KOPT-K1 (cell line): ENCODE results near the gene ELAVL2.

Experiments
- H3K27ac ChIP-seq: fragments of 200-600 bp; sonication (generic); 2 replicates; pipeline ENCODE4 v1.5.1; 2016; ENCODE audit warnings: antibody characterized with exemption, mild to moderate bottlenecking, low read depth, low read length; ENCODE audit not compliant: poor library complexity, severe bottlenecking
- H3K36me3 ChIP-seq: fragments of 200-600 bp; sonication (generic); 2 replicates; pipeline ENCODE4 v1.5.1; 2017; ENCODE audit warnings: antibody characterized with exemption, mild to moderate bottlenecking, low read length, moderate library complexity; ENCODE audit not compliant: insufficient read depth
- H3K9me3 ChIP-seq: fragments of 200-600 bp; sonication (generic); 2 replicates; pipeline ENCODE4 v1.5.1; 2017; ENCODE audit warnings: antibody characterized with exemption, low read length, mild to moderate bottlenecking; ENCODE audit not compliant: insufficient read depth, poor library complexity, severe bottlenecking

Gene ELAVL2

GRCh38 chr9:23798325-23798724 is 27.7 kb downstream of the ELAVL2 start:
- Histone ChIP-seq H3K27ac (no peak overlapping the region), H3K9me3 (no peaks in the 10 kb centered on the region), H3K36me3 (no peaks in the 10 kb centered on the region)

GRCh38 chr9:23796209-23796608 is 29.8 kb downstream of the ELAVL2 start:
- Histone ChIP-seq H3K27ac (no peak overlapping the region), H3K9me3 (no peaks in the 10 kb centered on the region), H3K36me3 (no peaks in the 10 kb centered on the region)

- Histone ChIP-seq H3K36me3 (no peaks in the 10 kb centered on the region), H3K9me3 (no peaks in the 10 kb centered on the region), H3K27ac (no peak overlapping the region)
These were observed 35.4 kb downstream of the ELAVL2 start for GRCh38 chr9:23790351-23791260.

- Histone ChIP-seq H3K36me3 (no peaks in the 10 kb centered on the region), H3K9me3 (no peaks in the 10 kb centered on the region), H3K27ac (no peak overlapping the region)
These were observed 36.3 kb downstream of the ELAVL2 start for GRCh38 chr9:23789529-23790254.

GRCh38 chr9:23784962-23785361 is 41.1 kb downstream of the ELAVL2 start:
- no peaks in the 10 kb centered on the region for H3K36me3 ChIP-seq
- H3K9me3 ChIP-seq: no peaks in the 10 kb centered on the region
- no peak overlapping the region for H3K27ac ChIP-seq

GRCh38 chr9:23783509-23783908 is 42.5 kb downstream of the ELAVL2 start:
- H3K27ac ChIP-seq: no peak overlapping the region
- no peaks in the 10 kb centered on the region for H3K9me3 ChIP-seq
- H3K36me3 ChIP-seq: no peaks in the 10 kb centered on the region

GRCh38 chr9:23779220-23779619 is 46.8 kb downstream of the ELAVL2 start:
- Histone ChIP-seq H3K36me3 (no peaks in the 10 kb centered on the region), H3K27ac (no peak overlapping the region), H3K9me3 (no peaks in the 10 kb centered on the region)

- H3K9me3 ChIP-seq: no peaks in the 10 kb centered on the region
- no peak overlapping the region for H3K27ac ChIP-seq
- no peaks in the 10 kb centered on the region for H3K36me3 ChIP-seq
These were observed 48.7 kb downstream of the ELAVL2 start for GRCh38 chr9:23777328-23777727.

- Histone ChIP-seq H3K9me3 (no peaks in the 10 kb centered on the region), H3K27ac (no peak overlapping the region), H3K36me3 (no peaks in the 10 kb centered on the region)
These were observed 50.5 kb downstream of the ELAVL2 start for GRCh38 chr9:23775549-23775948.

GRCh38 chr9:23774266-23774665 is 51.8 kb downstream of the ELAVL2 start:
- Histone ChIP-seq H3K9me3 (no peaks in the 10 kb centered on the region), H3K27ac (no peak overlapping the region), H3K36me3 (no peaks in the 10 kb centered on the region)

- Histone ChIP-seq H3K36me3 (no peaks in the 10 kb centered on the region), H3K27ac (no peak overlapping the region), H3K9me3 (no peaks in the 10 kb centered on the region)
These were observed 53.7 kb downstream of the ELAVL2 start for GRCh38 chr9:23772385-23772783.

GRCh38 chr9:23771746-23772384 is 54.2 kb downstream of the ELAVL2 start:
- Histone ChIP-seq H3K36me3 (no peaks in the 10 kb centered on the region), H3K27ac (no peak overlapping the region), H3K9me3 (no peaks in the 10 kb centered on the region)

- H3K27ac ChIP-seq: no peak overlapping the region
- H3K36me3 ChIP-seq: no peaks in the 10 kb centered on the region
- no peaks in the 10 kb centered on the region for H3K9me3 ChIP-seq
These were observed 56.6 kb downstream of the ELAVL2 start for GRCh38 chr9:23769307-23769935.

- Histone ChIP-seq H3K9me3 (no peaks in the 10 kb centered on the region), H3K27ac (no peak overlapping the region), H3K36me3 (no peaks in the 10 kb centered on the region)
These were observed 57.2 kb downstream of the ELAVL2 start for GRCh38 chr9:23768861-23769260.

GRCh38 chr9:23766613-23767012 is 59.4 kb downstream of the ELAVL2 start:
- Histone ChIP-seq H3K9me3 (no peaks in the 10 kb centered on the region), H3K27ac (no peak overlapping the region), H3K36me3 (no peaks in the 10 kb centered on the region)
